ENCODE measurements around the gene RAB22A. TPM values are rescaled to one million over a fixed set of nuclear protein-coding genes. Genes with fewer than 3 reads are reported as not detected.

The RAB22A gene
- total RNA-seq, 1 donor from 2014 or later: 25.2 TPM

GRCh38 chr20:58377017-58377416, 67.5 kb downstream of the RAB22A start:
- no peak for TF ChIP-seq CTCF (IDR thresholded peaks at IDR 0.05)

GRCh38 chr20:58377766-58378401, 68.4 kb downstream of the RAB22A start:
- Mint-ChIP-seq H3K4me3 (ENCODE audit: unreplicated experiment) (no peak overlapping the region), H3K9me3 (ENCODE audit: low read depth) (peaks cover 12% of the 10 kb centered on the region), H3K36me3 (ENCODE audit: low read depth) (peaks cover 3% of the 10 kb centered on the region), H3K27ac (ENCODE audit: unreplicated experiment) (no peak overlapping the region), H3K27me3 (ENCODE audit: low read depth) (no peaks in the 10 kb centered on the region), H3K4me1 (ENCODE audit: low read depth) (peaks cover 11% of the 10 kb centered on the region)
- no peak for TF ChIP-seq CTCF (IDR thresholded peaks at IDR 0.05)
- DNase-seq (ENCODE audit: low spot score): no peak

More at GRCh38 chr20:58377017-58377416, 67.5 kb downstream of the RAB22A start:
- Mint-ChIP-seq H3K4me1 (ENCODE audit: low read depth) (peaks cover 11% of the 10 kb centered on the region), H3K36me3 (ENCODE audit: low read depth) (peaks cover 2% of the 10 kb centered on the region), H3K27ac (ENCODE audit: unreplicated experiment) (no peak overlapping the region), H3K4me3 (ENCODE audit: unreplicated experiment) (no peak overlapping the region), H3K9me3 (ENCODE audit: low read depth) (peaks cover 8% of the 10 kb centered on the region), H3K27me3 (ENCODE audit: low read depth) (no peaks in the 10 kb centered on the region)
- DNase-seq (ENCODE audit: low spot score): no peak

- Mint-ChIP-seq H3K36me3 (ENCODE audit: low read depth) (peaks cover 3% of the 10 kb centered on the region), H3K27ac (ENCODE audit: unreplicated experiment) (no peak overlapping the region), H3K27me3 (ENCODE audit: low read depth) (no peaks in the 10 kb centered on the region), H3K9me3 (ENCODE audit: low read depth) (peaks cover 12% of the 10 kb centered on the region), H3K4me1 (ENCODE audit: low read depth) (peaks cover 11% of the 10 kb centered on the region), H3K4me3 (ENCODE audit: unreplicated experiment) (no peak overlapping the region)
- no peak for DNase-seq (ENCODE audit: low spot score)
- TF ChIP-seq CTCF (IDR thresholded peaks at IDR 0.05): peak; percentile 48
These were observed 69.2 kb downstream of the RAB22A start for GRCh38 chr20:58378704-58379103.

- Mint-ChIP-seq H3K36me3 (ENCODE audit: low read depth) (peaks cover 3% of the 10 kb centered on the region), H3K27me3 (ENCODE audit: low read depth) (no peaks in the 10 kb centered on the region), H3K9me3 (ENCODE audit: low read depth) (peaks cover 12% of the 10 kb centered on the region), H3K4me1 (ENCODE audit: low read depth) (no peaks in the 10 kb centered on the region), H3K4me3 (ENCODE audit: unreplicated experiment) (no peak overlapping the region), H3K27ac (ENCODE audit: unreplicated experiment) (no peak overlapping the region)
- no peak for DNase-seq (ENCODE audit: low spot score)
- no peak for TF ChIP-seq CTCF (IDR thresholded peaks at IDR 0.05)
These were observed 72.1 kb downstream of the RAB22A start for GRCh38 chr20:58381627-58382026.

- Mint-ChIP-seq H3K4me1 (ENCODE audit: low read depth) (no peaks in the 10 kb centered on the region), H3K27me3 (ENCODE audit: low read depth) (no peaks in the 10 kb centered on the region), H3K4me3 (ENCODE audit: unreplicated experiment) (no peak overlapping the region), H3K9me3 (ENCODE audit: low read depth) (peaks cover 12% of the 10 kb centered on the region), H3K27ac (ENCODE audit: unreplicated experiment) (no peak overlapping the region), H3K36me3 (ENCODE audit: low read depth) (peaks cover 3% of the 10 kb centered on the region)
- DNase-seq (ENCODE audit: low spot score): no peak
- no peak for TF ChIP-seq CTCF (IDR thresholded peaks at IDR 0.05)
These were observed 72.6 kb downstream of the RAB22A start for GRCh38 chr20:58382096-58382495.

Measured in chondrocyte (in vitro differentiated cells).